GM21737 (cell line): ENCODE results near the gene TMEM254.
"Not testable (repeated sequence)": the region's sequence is repeated elsewhere in the genome, so short reads cannot be mapped to it uniquely, and the experiment has no call there.

Experiments
- ATAC-seq: cut with Tn5 transposase; IDR thresholded peaks from one replicate; pipeline ENCODE4 v1.9.1; 2021; ENCODE audit warnings: mild to moderate bottlenecking, moderate library complexity; ENCODE audit not compliant: unreplicated experiment

Gene TMEM254

DNA sequence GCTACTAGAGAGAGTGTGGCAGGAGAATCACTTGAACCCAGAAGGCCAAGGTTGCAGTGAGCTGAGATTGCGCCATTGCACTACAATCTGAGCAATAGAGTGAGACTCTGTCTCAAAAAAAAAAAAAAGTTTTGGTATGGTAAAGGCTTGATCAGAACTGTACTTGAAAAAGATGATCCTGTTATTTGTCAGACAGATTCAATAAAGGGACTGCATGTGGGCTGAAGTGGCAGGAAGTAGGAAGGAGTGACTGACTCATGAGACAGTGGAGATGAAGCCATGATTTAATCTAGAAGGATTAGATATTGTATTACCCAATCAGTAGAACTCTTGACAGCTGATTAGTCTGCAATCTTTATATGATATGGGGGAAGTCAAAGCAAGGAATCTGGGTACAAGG is 2.7 kb upstream of the TMEM254 start:
- no peak for ATAC-seq

- no peak for ATAC-seq
Measured at GRCh38 chr10:80077869-80078447, 507 bp upstream of the TMEM254 start.

- no peak for ATAC-seq
Measured at GRCh38 chr10:80079312-80079719, 851 bp downstream of the TMEM254 start.

DNA sequence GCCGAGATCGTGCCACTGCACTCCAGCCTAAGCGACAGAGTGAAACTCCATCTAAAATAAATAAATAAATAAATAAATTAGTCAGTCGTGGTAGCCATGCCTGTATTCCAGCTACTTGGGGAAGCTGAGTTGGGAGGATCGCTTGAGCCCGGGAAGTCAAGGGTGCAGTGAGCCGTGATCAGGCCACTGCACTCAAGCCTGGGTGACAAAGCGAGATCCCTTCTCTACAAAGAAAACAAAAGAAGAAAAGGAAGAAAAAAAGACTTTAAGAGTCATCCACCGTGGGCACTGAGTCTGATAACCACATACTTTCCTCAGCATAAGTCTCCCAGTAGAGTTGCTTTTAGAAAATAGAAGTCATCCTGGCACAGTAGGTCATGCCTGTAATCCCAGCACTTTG is 2.6 kb downstream of the TMEM254 start:
- ATAC-seq, result no peak

- ATAC-seq, result no peak
Measured at GRCh38 chr10:80081801-80082750, 3.6 kb downstream of the TMEM254 start.

- ATAC-seq, result no peak
Measured at GRCh38 chr10:80090121-80090520, 11.7 kb downstream of the TMEM254 start.

DNA sequence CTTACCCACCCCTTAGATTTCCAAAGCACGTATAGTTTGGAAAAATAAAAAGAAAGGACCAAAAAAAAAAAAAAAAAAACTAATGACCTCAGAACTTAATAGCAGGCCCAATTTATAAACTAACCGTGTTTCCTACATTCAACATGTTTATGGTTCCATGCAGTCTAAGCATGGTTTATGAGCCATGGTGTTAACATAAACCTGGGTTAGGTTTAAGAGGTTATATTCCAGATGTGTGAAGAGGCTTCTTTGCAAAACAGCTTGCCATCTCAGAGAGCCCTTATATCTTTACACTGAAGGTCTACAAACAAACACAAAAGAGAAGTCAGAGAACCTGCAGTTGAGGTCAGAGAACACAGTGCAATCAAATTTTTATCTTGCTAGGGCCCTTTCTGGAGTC is 15.8 kb downstream of the TMEM254 start:
- no peak for ATAC-seq

DNA sequence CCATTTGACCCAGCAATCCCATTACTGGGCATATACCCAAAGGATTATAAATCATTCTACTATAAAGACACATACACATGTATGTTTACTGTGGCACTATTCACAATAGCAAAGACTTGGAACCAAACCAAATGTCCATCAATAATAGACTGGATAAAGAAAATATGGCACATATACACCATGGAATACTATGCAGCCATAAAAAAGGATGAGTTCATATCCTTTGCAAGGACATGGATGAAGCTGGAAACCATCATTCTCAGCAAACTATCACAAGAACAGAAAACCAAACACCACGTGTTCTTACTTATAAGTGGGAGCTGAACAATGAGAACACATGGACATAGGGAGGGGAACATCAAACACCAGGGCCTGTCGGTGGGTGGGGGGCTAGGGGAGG is 19.8 kb downstream of the TMEM254 start:
- ATAC-seq, result not testable (repeated sequence)

GRCh38 chr10:80099295-80099694 is 20.8 kb downstream of the TMEM254 start:
- not testable (repeated sequence) for ATAC-seq

- no peak for ATAC-seq
Measured at GRCh38 chr10:80100116-80100515, 21.7 kb downstream of the TMEM254 start.

- no peak for ATAC-seq
Measured at GRCh38 chr10:80100861-80101695, 22.6 kb downstream of the TMEM254 start.

- peak; percentile 64 for ATAC-seq
Measured at GRCh38 chr10:80104066-80104926, 25.8 kb downstream of the TMEM254 start.

DNA sequence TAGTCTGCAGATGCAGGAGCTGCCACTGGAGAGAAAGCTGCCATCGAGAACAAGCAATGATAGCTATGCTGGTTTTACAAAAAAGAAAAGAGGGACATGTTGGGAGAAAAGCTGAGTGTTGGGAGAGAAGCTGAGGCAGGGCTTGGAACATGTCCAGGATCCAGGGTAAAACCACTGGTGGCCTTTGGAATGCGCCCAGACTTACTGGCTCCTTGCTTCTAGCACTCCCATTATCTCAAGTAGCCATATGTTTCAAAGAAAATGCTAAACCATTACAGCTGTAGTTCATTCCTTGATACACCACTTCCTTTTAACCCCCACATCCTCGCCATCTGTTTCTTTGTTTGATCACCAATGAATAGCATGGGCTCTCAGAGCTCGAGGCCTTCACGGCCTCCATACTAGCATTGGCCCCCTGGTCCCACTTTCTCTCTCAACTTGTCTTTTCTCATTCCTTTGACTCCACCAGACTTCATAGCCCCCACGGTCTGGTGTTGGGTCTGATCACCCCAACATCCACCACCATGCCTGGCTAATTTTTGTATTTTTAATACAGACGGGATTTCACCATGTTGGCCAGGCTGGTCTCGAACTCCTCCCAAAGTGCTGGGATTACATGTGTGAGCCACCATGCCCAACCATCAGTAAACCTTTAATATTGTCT is 30.2 kb downstream of the TMEM254 start:
- ATAC-seq, result no peak

GRCh38 chr10:80110986-80111385 is 32.5 kb downstream of the TMEM254 start:
- ATAC-seq, result no peak

GRCh38 chr10:80118669-80119068 is 40.2 kb downstream of the TMEM254 start:
- no peak for ATAC-seq

DNA sequence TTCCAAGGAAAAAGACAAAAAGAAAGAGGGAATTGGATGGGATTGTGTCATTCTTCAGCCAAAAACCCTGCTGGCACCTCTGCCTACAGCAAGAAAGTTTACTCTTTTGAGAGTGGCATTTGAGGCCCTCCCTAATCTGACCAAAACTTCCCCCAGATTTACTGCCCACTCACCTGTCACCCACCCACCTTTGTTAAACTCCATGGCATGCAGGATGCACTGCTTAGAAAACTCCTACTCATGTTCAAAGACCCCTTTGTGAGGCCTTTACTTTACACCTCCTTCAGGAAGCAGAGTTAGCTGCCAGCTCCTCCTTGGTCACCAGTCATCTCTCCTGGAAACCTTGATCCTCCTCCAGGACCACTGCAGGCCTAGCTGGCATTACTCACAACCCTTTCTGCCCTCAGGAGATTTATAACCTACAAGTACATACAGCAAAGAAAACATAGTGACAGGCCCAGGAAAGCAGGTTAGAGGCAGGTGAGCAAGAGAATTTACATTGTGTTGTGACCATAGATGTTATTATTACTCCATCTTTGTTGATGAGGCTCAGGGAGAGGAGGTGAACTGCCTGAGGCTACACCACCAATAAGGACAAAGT is 43.7 kb downstream of the TMEM254 start:
- ATAC-seq, result no peak

DNA sequence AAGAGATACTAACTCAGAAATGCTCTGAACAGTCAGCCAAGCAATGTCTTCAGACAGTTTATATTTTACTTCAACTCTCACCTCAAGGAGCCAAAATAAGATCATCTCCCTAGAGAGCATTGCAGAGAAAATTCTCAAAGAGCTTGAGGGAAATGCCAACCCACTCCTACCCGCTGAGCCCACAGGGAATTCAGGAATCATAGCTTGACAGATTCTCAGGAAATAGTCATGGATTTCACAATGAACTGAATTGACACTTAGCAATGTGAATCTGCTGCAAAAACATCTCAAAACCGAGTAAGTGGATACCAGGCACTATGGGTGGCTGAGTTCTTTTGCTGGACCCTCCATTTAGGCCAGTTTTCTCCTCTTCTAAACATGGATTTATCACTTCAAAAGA is 44.3 kb downstream of the TMEM254 start:
- no peak for ATAC-seq

DNA sequence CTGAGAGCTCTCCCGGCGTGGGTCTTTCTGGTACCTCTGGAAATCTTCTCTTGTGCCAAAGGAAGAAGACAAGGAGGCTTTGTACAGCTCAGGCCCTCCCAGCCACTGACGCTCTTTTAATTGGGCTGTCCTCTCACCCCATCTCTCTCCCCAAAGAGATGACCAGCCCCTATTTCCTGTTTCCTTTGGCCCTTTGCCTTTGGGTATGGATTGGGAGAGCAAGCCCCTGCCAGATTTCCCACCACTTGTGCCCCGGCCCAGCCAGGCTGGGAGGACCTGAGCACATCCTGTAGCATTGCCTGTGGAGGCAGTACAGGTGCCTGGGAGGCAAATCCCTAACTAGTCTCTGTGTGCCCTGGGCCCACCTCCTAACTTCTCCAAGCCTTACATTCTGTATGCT is 48.4 kb downstream of the TMEM254 start:
- ATAC-seq, result no peak

DNA sequence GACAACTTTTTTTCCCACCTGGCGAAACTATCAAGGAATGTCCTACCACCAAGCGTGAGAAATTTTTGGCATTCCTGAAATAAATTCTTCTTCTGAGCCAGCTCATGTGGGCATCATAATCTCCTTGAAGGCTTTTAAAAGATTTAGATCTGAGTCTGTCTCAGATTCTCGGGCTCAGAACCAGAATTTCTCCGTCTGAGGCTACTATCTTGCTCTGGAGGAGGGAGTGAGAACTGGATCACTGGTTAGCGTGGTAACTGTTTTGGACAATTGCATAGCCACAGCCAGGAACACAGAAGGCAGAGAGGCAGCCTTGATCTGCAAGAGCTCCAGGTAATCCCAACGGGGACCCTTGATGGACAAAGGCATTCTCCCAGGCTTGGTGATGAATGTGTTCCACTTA is 53.0 kb downstream of the TMEM254 start:
- ATAC-seq, result no peak
